DND-41 (cell line): Measurements from ENCODE around the gene C10orf105.

Experiments
- CTCF ChIP-seq: IDR thresholded peaks from 2 replicates; pipeline ENCODE4 v1.5.1; 2012; ENCODE audit warnings: borderline replicate concordance, low read length, moderate library complexity, mild to moderate bottlenecking; ENCODE audit not compliant: poor library complexity, severe bottlenecking; ENCODE audit errors: extremely low read depth
- EZH2 ChIP-seq: IDR thresholded peaks from 3 replicates; pipeline ENCODE4 v1.6.1; 2012; ENCODE audit warnings: borderline replicate concordance, low read depth, mild to moderate bottlenecking, moderate library complexity, low read length, inconsistent platforms; ENCODE audit not compliant: severe bottlenecking

GRCh38 chr10:71694567-71694968 lies 25.0 kb downstream of the C10orf105 start:
- no peak for TF ChIP-seq CTCF
- no peak for TF ChIP-seq EZH2
